Neural cell (in vitro differentiated cells): ENCODE measurements around the gene PIGO. TPM values are rescaled to one million over a fixed set of nuclear protein-coding genes. Genes with fewer than 3 reads are reported as not detected.

ENCODE experiments used
- H2AFZ ChIP-seq: fragments of 200-600, 300-800 bp; sonication (generic), shearing (Covaris generic); 2 replicates; pipeline ENCODE4 v1.6.0; 2014; ENCODE audit warnings: low read depth, mild to moderate bottlenecking, antibody characterized with exemption, low read length, moderate library complexity
- H3F3A ChIP-seq: fragments of 200-600 bp; shearing (Covaris generic); 2 replicates; pipeline ENCODE4 v1.6.1; 2016; ENCODE audit warnings: mild to moderate bottlenecking, moderate library complexity, mixed read lengths, antibody characterized with exemption, low read length; ENCODE audit not compliant: insufficient read depth, poor library complexity, severe bottlenecking
- H3K27ac ChIP-seq: fragments of 200-600, 300-800 bp; sonication (generic), shearing (Covaris generic); 2 replicates; pipeline ENCODE4 v1.5.1; 2014; ENCODE audit warnings: mild to moderate bottlenecking, low read length, moderate library complexity
- H3K27me3 ChIP-seq: fragments of 300-800, 200-600 bp; sonication (generic), shearing (Covaris generic); 2 replicates; pipeline ENCODE4 v1.6.0; 2014; ENCODE audit warnings: mild to moderate bottlenecking, low read depth, low read length, moderate library complexity; ENCODE audit not compliant: insufficient read depth
- H3K36me3 ChIP-seq: fragments of 300-800, 200-600 bp; sonication (generic), shearing (Covaris generic); 2 replicates; pipeline ENCODE4 v1.5.1; 2014; ENCODE audit warnings: mild to moderate bottlenecking, antibody characterized with exemption, low read length, moderate library complexity; ENCODE audit not compliant: insufficient read depth
- H3K4me2 ChIP-seq: fragments of 300-800, 200-600 bp; sonication (generic), shearing (Covaris generic); 2 replicates; pipeline ENCODE4 v1.6.0; 2014; ENCODE audit warnings: mild to moderate bottlenecking, low read length
- H3K4me3 ChIP-seq: fragments of 300-800, 200-600 bp; sonication (generic), shearing (Covaris generic); 2 replicates; pipeline ENCODE4 v1.5.1; 2014; ENCODE audit warnings: mild to moderate bottlenecking, low read length, moderate library complexity
- H3K79me2 ChIP-seq: fragments of 200-600 bp; shearing (Covaris generic); replicated peaks from 2 replicates; pipeline ENCODE4 v1.6.0; 2014; ENCODE audit warnings: mild to moderate bottlenecking, low read length, moderate library complexity; ENCODE audit not compliant: insufficient read depth
- H3K9ac ChIP-seq: fragments of 300-800, 200-600 bp; sonication (generic), shearing (Covaris generic); 2 replicates; pipeline ENCODE4 v1.6.1; 2016; ENCODE audit warnings: mild to moderate bottlenecking, low read length, mixed read lengths
- H3K9me2 ChIP-seq: fragments of 200-600 bp; shearing (Covaris generic); 2 replicates; pipeline ENCODE4 v1.6.1; 2016; ENCODE audit warnings: mild to moderate bottlenecking, low read length, mixed read lengths; ENCODE audit not compliant: insufficient read depth
- H3K9me3 ChIP-seq: fragments of 200-600, 300-800 bp; sonication (generic), shearing (Covaris generic); 2 replicates; pipeline ENCODE4 v1.6.1; 2016; ENCODE audit warnings: mild to moderate bottlenecking, mixed run types, low read length, moderate library complexity, mixed read lengths
- H4K20me1 ChIP-seq: fragments of 200-600 bp; shearing (Covaris generic); 2 replicates; pipeline ENCODE4 v1.6.1; 2016; ENCODE audit warnings: mild to moderate bottlenecking, mixed run types; ENCODE audit not compliant: insufficient read depth
- CTCF ChIP-seq: fragments of 450-650 bp; IDR thresholded peaks from 2 replicates; pipeline ENCODE4 v1.5.1; 2014; ENCODE audit warnings: antibody characterized with exemption, mild to moderate bottlenecking, moderate library complexity; ENCODE audit not compliant: poor library complexity, severe bottlenecking
- EP300 ChIP-seq: fragments of 450-650 bp; conservative IDR thresholded peaks from 2 replicates; pipeline ENCODE4 v1.6.1; 2014; ENCODE audit warnings: antibody characterized with exemption, mild to moderate bottlenecking, moderate library complexity; ENCODE audit not compliant: poor library complexity, severe bottlenecking
- EZH2 ChIP-seq: fragments of 200-600, 300-800 bp; shearing (Covaris generic), sonication (generic); IDR thresholded peaks from 2 replicates; pipeline ENCODE4 v1.6.1; 2014; ENCODE audit warnings: antibody characterized with exemption, low read length, borderline replicate concordance, mild to moderate bottlenecking; ENCODE audit not compliant: insufficient read depth, poor library complexity, severe bottlenecking
- MXI1 ChIP-seq: fragments of 450-650 bp; conservative IDR thresholded peaks from 2 replicates; pipeline ENCODE4 v1.6.1; 2014; ENCODE audit warnings: antibody characterized with exemption, mild to moderate bottlenecking; ENCODE audit not compliant: poor library complexity, severe bottlenecking
- POLR2AphosphoS5 ChIP-seq: IDR thresholded peaks from 2 replicates; pipeline ENCODE4 v1.6.1; 2012
- RAD21 ChIP-seq: fragments of 450-650 bp; conservative IDR thresholded peaks from 2 replicates; pipeline ENCODE4 v1.6.1; 2014; ENCODE audit warnings: antibody characterized with exemption, mild to moderate bottlenecking, moderate library complexity
- SMC3 ChIP-seq: fragments of 450-650 bp; conservative IDR thresholded peaks from 2 replicates; pipeline ENCODE4 v1.6.1; 2014; ENCODE audit warnings: antibody characterized with exemption, mild to moderate bottlenecking, moderate library complexity; ENCODE audit not compliant: poor library complexity
- TAF1 ChIP-seq: IDR thresholded peaks from 2 replicates; pipeline ENCODE4 v1.6.1; 2012; ENCODE audit warnings: low read depth
- polyA minus RNA-seq: library from RNA; depleted of rRNA, polyadenylated mRNA; stranded (reverse); fragments of >200 nt; gene quantifications from 2 replicates; pipeline ENCODE4 v1.2.3, GENCODE V29; 2014
- polyA plus RNA-seq: library from polyadenylated mRNA; depleted of rRNA; stranded (reverse); fragments of >200 nt; gene quantifications from 2 replicates; pipeline ENCODE4 v1.2.3, GENCODE V29; 2014
- TF ChIP-seq, protein P1 (sequence below): IDR thresholded peaks from 2 replicates; pipeline ENCODE4 v1.6.1; 2012; ENCODE audit warnings: borderline replicate concordance

PIGO gene
- polyA plus RNA-seq: 7.9 and 8.5 TPM in 2 replicates
- polyA minus RNA-seq: 9.5 and 10.2 TPM in 2 replicates

DNA sequence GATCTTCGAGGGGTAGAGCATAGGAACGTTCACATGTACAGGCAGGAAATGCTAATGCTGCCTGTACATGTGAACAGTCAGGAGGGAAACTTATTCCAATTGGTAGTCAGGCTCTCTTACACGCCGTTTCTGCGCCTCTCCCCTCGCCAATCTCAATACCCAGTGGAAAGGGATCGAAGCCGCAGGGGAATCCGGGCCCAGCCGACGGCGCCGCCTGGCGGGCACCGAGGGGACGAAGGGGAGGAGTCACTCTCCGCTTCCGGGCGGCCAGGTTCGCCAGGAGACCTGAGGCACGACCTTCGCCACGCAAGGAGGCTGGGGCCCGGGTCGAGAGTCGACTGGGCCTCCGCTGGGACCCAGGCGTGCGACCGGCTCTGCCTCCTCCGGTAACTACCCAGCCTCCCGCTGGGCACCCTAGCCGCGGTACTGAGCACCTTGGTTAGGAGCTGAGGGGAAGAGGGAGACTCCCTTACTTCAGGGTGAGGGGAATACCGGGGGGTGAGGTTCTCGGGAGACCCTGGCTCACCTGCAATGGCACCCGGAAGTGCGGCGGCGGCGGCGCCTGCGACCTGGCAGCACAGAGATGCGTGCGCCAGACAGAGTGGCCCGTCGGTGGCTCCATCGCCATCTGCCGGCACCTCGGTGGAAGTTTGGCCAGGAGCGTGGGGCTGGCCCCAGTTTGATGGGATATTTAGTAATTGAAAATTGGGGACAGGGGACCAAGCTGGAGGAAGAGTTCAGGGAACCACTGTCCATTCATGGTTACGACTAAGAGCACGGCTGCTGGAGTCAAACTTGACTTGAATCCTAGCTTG lies at the start of gene PIGO:
PIGO (minus strand) TSS at position 557 of the 815 bp plus-strand sequence. CDS start 1,026 bp downstream, outside the sequence.
- peak within 1 kb of the TSS; percentile 93 for H3K9ac ChIP-seq
- H3K27me3 ChIP-seq: no peaks in the 10 kb centered on the region
- peak within 1 kb of the TSS; percentile 88 for H3K4me3 ChIP-seq
- no peaks in the 10 kb centered on the region for H3F3A ChIP-seq
- no peaks in the 10 kb centered on the region for H3K36me3 ChIP-seq
- peak within 1 kb of the TSS; percentile 97 for H3K27ac ChIP-seq
- no peaks in the 10 kb centered on the region for H3K9me2 ChIP-seq
- H3K79me2 ChIP-seq: no peaks in the 10 kb centered on the region
- H3K9me3 ChIP-seq: no peaks in the 10 kb centered on the region
- no peak for TF ChIP-seq EZH2
- TF ChIP-seq POLR2AphosphoS5: peak; percentile 95
- peak; percentile 91 for TF ChIP-seq CTCF
- peak; percentile 82 for TF ChIP-seq SMC3
- TF ChIP-seq, protein P1, sequence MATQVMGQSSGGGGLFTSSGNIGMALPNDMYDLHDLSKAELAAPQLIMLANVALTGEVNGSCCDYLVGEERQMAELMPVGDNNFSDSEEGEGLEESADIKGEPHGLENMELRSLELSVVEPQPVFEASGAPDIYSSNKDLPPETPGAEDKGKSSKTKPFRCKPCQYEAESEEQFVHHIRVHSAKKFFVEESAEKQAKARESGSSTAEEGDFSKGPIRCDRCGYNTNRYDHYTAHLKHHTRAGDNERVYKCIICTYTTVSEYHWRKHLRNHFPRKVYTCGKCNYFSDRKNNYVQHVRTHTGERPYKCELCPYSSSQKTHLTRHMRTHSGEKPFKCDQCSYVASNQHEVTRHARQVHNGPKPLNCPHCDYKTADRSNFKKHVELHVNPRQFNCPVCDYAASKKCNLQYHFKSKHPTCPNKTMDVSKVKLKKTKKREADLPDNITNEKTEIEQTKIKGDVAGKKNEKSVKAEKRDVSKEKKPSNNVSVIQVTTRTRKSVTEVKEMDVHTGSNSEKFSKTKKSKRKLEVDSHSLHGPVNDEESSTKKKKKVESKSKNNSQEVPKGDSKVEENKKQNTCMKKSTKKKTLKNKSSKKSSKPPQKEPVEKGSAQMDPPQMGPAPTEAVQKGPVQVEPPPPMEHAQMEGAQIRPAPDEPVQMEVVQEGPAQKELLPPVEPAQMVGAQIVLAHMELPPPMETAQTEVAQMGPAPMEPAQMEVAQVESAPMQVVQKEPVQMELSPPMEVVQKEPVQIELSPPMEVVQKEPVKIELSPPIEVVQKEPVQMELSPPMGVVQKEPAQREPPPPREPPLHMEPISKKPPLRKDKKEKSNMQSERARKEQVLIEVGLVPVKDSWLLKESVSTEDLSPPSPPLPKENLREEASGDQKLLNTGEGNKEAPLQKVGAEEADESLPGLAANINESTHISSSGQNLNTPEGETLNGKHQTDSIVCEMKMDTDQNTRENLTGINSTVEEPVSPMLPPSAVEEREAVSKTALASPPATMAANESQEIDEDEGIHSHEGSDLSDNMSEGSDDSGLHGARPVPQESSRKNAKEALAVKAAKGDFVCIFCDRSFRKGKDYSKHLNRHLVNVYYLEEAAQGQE: peak; percentile 82
- TF ChIP-seq EP300: peak; percentile 70
- peak; percentile 72 for TF ChIP-seq TAF1
- TF ChIP-seq RAD21: peak; percentile 74
- peak; percentile 93 for TF ChIP-seq MXI1
- H3K4me2 ChIP-seq: peak within 1 kb of the TSS; percentile 65
- H2AFZ ChIP-seq: peak within 1 kb of the TSS; percentile 63
- no peaks in the 10 kb centered on the region for H4K20me1 ChIP-seq

- H3K4me2 ChIP-seq: no peak overlapping the region
- H4K20me1 ChIP-seq: no peaks in the 10 kb centered on the region
- TF ChIP-seq, protein P1: no peak
- no peaks in the 10 kb centered on the region for H3K36me3 ChIP-seq
- no peaks in the 10 kb centered on the region for H3K9me3 ChIP-seq
- no peak overlapping the region for H3K4me3 ChIP-seq
- no peaks in the 10 kb centered on the region for H3K79me2 ChIP-seq
- H3K27ac ChIP-seq: no peak overlapping the region
- no peak overlapping the region for H2AFZ ChIP-seq
- no peak overlapping the region for H3K9ac ChIP-seq
- no peaks in the 10 kb centered on the region for H3F3A ChIP-seq
- no peaks in the 10 kb centered on the region for H3K27me3 ChIP-seq
- no peaks in the 10 kb centered on the region for H3K9me2 ChIP-seq
Observed at GRCh38 chr9:35142037-35142436, 45.6 kb upstream of the PIGO start.
